ENCODE results near the gene MAP2K7. TPM values are rescaled to one million over a fixed set of nuclear protein-coding genes. Genes with fewer than 3 reads are reported as not detected.
A peak's percentile ranks its signal among the peaks of the same experiment; 100 is the strongest.

Gene MAP2K7
- total RNA-seq, 4 donors from 2014 or later: 11.9 to 125 (median 20.9) TPM

DNA sequence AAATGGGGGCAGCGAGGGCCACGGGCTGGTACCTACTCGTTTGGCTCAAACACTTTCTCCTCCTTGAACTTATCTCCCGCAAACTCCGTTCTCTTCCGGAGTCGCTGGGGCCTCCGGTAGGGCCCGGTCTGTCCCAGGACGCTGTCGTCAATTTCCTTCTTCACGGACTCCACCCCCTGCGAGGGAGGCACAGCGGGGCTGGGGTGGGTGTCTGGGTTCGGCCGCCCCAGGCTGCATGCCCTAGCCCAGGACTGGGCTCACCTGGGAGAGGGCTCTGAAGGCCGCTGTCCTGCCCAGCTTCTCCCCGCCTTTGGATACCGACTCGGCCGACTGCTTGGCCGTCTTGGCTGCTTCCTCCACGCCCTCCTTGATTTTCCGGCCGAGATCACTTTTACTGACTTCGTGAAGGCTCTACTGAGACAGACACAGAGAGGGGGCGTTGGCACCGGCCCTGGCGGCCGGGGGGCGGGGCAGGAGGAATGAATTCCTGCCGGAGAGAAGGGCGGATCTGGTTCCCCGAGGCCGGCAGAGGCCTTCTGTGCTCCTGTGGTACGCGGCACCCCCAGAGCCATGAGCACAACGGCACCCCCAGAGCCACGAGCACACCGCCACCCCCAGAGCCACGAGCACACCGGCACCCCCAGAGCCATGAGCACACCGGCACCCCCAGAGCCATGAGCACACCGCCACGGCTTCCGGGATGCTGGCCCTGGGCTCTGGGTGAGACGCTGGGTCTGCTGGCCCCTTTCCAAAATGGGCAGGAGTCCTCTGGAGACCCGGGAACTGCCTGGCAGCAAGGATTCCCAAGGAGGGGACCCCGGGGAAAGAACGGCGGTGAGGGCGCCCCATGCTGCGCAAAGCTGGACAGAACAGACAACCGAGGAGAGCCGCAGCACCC lies 30.4 kb downstream of the MAP2K7 start:
- Histone ChIP-seq H3K36me3 (peaks cover 0 to 62% (median 30%) of the 10 kb centered on the region in 4 donors), H3K27me3 (no peaks in the 10 kb centered on the region), H3K9me3 (no peaks in the 10 kb centered on the region), H3K4me1 (peaks cover 7 to 12% (median 7%) of the 10 kb centered on the region in 4 donors), H3K4me3 (no peak overlapping the region), H3K27ac (no peak overlapping the region)
- DNase-seq: no peak
- in situ Hi-C loops (cut with MboI; ENCODE audit: low pct_ligation_motif_present in 1 of 4, low pct_unique_long_range_greater_than_20kb in 1 of 4, low sequenced_read_pairs in 3 of 4) (no loop called here), intact Hi-C loops (cut with DNase I; ENCODE audit: low total_unique reads) (loop anchor here (10.0 kb wide), 1 partner anchor 71 kb away; the partner anchor contains the start of gene ELAVL1)
- 91% methylated on average over 54 of the region's 55 CpGs; no CpG with 5 or more reads in 1 of the 2 donors for WGBS, 2 donors (ENCODE audit: low coverage in 1 of 2)
- TF ChIP-seq CTCF (IDR thresholded peaks at IDR 0.05) (no peak), EP300 (IDR thresholded peaks at IDR 0.05; ENCODE audit: low read depth) (no peak), POLR2A (IDR thresholded peaks at IDR 0.05) (no peak), POLR2AphosphoS5 (IDR thresholded peaks at IDR 0.05) (no peak)

DNA sequence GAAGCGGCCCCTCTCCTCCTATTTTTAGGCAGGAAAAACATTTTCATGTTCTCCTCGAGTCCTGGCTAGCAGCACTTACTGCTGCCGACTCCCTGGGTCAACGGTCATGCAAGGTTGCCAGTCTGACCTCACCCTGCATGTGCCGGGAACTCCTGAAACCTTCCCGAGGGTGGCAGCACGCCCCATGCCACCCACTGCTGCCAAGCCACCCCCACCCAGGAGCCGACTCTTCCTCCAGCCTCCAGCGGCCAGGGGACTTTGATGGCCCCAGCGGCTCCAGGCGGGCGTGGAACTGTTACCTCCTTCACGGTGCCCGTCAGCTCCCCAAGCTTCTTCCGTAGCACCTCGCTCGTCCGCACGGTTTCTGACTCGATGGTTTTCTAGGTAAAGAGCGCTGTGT lies 31.1 kb downstream of the MAP2K7 start:
- no peak overlapping the region for H3K27ac ChIP-seq
- no peaks in the 10 kb centered on the region for H3K27me3 ChIP-seq
- no peak overlapping the region for H3K4me3 ChIP-seq
- TF ChIP-seq EP300 (IDR thresholded peaks at IDR 0.05; ENCODE audit: low read depth) (no peak), POLR2AphosphoS5 (IDR thresholded peaks at IDR 0.05) (no peak), CTCF (IDR thresholded peaks at IDR 0.05) (no peak), POLR2A (IDR thresholded peaks at IDR 0.05) (no peak)
- intact Hi-C loops (cut with DNase I; ENCODE audit: low total_unique reads): loop anchor here (10.0 kb wide), 1 partner anchor 70 kb away; the partner anchor contains the start of gene ELAVL1
- in situ Hi-C loops (cut with MboI; ENCODE audit: low pct_ligation_motif_present in 1 of 4, low pct_unique_long_range_greater_than_20kb in 1 of 4, low sequenced_read_pairs in 3 of 4): no loop called here
- H3K36me3 ChIP-seq: peaks cover 0 to 65% (median 31%) of the 10 kb centered on the region in 4 donors
- H3K9me3 ChIP-seq: no peaks in the 10 kb centered on the region
- DNase-seq: no peak
- WGBS, 2 donors (ENCODE audit: low coverage in 1 of 2): 87% methylated on average over 21 of the region's 21 CpGs; no CpG with 5 or more reads in 1 of the 2 donors
- peaks cover under 1 to 5% (median 1%) of the 10 kb centered on the region in 4 donors for H3K4me1 ChIP-seq

GRCh38 chr19:7940841-7941240 lies 37.2 kb downstream of the MAP2K7 start:
- no peak for DNase-seq
- peaks cover 5 to 26% (median 12%) of the 10 kb centered on the region in 4 donors for H3K4me1 ChIP-seq
- H3K9me3 ChIP-seq: no peaks in the 10 kb centered on the region
- H3K4me3 ChIP-seq: no peak overlapping the region
- H3K36me3 ChIP-seq: peaks cover 0 to 36% (median 17%) of the 10 kb centered on the region in 4 donors
- TF ChIP-seq POLR2A (IDR thresholded peaks at IDR 0.05) (no peak), CTCF (IDR thresholded peaks at IDR 0.05) (no peak), EP300 (IDR thresholded peaks at IDR 0.05; ENCODE audit: low read depth) (no peak), POLR2AphosphoS5 (IDR thresholded peaks at IDR 0.05) (no peak)
- WGBS, 2 donors (ENCODE audit: low coverage in 1 of 2): 93% methylated on average over 13 of the region's 13 CpGs; no CpG with 5 or more reads in 1 of the 2 donors
- no peak overlapping the region for H3K27ac ChIP-seq
- intact Hi-C loops (cut with DNase I; ENCODE audit: low total_unique reads): no loop called here
- in situ Hi-C loops (cut with MboI; ENCODE audit: low pct_ligation_motif_present in 1 of 4, low pct_unique_long_range_greater_than_20kb in 1 of 4, low sequenced_read_pairs in 3 of 4): loop anchor here in 2 of 4 donors (10.0 kb wide), 1 partner anchor 314 kb away; no protein-coding TSS in a partner anchor
- H3K27me3 ChIP-seq: no peaks in the 10 kb centered on the region

DNA sequence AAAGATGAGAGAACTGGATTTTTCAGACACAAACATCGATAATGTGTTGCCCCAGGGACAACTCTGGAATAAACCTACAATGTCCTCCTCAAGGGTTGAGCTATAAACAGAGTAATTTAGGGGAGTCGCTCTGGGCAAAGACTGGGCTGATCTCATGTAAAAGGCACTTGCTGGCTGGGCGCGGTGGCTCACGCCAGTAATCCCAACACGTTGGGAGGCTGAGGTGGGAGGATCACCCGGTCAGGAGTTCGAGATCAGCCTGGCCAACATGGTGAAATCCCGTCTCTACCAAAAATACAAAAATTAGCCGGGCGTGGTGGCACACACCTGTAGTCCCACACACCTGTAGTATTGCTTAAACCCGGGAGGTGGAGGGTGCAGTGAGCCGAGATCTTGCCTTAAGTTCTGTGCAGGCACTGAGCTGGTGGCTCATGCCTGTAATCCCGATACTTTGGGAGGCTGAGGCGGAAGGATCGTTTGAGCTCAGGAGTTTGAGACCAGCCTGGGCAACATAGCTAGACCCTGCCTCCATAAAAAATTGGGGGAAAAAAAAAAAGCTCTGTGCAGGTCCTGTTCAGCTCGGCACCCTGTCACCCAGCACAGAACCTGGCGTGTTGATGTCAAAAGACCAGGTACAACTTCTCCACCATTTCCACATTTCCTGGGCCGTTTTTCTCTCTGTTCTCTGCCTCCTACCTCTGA lies 38.4 kb downstream of the MAP2K7 start:
- no peak for DNase-seq
- no peaks in the 10 kb centered on the region for H3K27me3 ChIP-seq
- H3K4me1 ChIP-seq: peaks cover 5 to 26% (median 12%) of the 10 kb centered on the region in 4 donors
- H3K27ac ChIP-seq: peak overlapping the region in 1 of 4 donors; percentile 97
- TF ChIP-seq EP300 (IDR thresholded peaks at IDR 0.05; ENCODE audit: low read depth) (no peak), CTCF (IDR thresholded peaks at IDR 0.05) (no peak), POLR2A (IDR thresholded peaks at IDR 0.05) (no peak), POLR2AphosphoS5 (IDR thresholded peaks at IDR 0.05) (no peak)
- H3K4me3 ChIP-seq: peak overlapping the region in 1 of 4 donors; percentile 85
- intact Hi-C loops (cut with DNase I; ENCODE audit: low total_unique reads): no loop called here
- in situ Hi-C loops (cut with MboI; ENCODE audit: low pct_ligation_motif_present in 1 of 4, low pct_unique_long_range_greater_than_20kb in 1 of 4, low sequenced_read_pairs in 3 of 4): loop anchor here in 2 of 4 donors (10.0 kb wide), 1 partner anchor 313 kb away; no protein-coding TSS in a partner anchor
- 77 to 87% methylated on average over 8 to 19 of the region's 19 CpGs for WGBS, 2 donors (ENCODE audit: low coverage in 1 of 2)
- peaks cover 0 to 24% (median 11%) of the 10 kb centered on the region in 4 donors for H3K36me3 ChIP-seq
- no peaks in the 10 kb centered on the region for H3K9me3 ChIP-seq

All from transverse colon (tissue), 4 donors.